Amygdala (tissue), 56 donors: ENCODE data around the gene ENOPH1.

ENCODE experiments used
- DNase-seq, 56 donors: peaks; one replicate each; lab custom pipeline; 2025; lab: John Stamatoyannopoulos, UW

ENOPH1 gene

DNA sequence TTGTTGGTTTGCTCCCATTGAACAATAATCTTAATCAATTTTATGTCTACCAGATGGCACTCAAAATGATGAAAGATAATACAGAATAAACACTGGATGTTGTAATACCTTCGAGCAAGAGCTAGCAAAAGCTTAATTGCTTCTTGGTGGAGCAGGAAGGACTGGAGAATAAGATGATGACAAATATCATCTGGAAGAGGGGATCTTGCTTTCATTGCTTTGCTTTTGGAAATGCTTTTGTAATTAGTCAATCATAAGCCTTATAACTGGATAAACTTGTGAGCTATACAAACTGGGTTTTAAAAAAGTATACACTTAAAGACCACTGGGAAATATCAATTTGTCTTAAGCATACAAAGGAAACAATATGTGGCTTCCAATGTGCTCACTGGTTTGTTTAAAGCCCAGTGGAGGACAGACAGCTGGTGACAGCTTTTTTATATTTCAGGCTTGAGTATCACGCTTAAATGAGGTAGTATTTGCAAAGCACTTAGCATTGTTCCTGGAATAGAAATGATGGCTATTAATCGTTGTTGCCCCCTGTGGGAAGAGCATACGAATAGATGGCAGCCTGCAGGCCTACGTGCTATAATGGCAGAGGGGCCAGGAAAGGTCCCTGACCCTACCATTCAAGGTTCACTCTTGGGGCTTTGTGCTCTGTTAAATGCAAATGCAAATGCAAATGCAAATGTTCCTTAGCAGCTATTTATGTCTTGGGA, 70.2 kb downstream of the ENOPH1 start:
- no peak for DNase-seq

DNA sequence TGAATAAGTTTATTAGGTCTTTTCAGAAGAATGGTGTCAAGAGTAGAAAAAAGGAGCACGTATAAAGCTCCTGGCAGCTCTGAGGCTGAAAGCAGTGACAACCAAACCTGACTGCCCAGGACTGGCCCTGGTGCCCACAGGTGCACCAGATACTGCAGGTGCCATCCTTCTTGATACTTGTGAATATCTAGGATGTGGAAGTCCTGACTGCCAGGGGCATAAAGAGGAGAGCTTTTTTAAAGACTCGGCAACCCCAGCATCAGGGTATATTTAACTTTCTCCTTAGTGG, 70.7 kb downstream of the ENOPH1 start:
- DNase-seq = no peak

DNA sequence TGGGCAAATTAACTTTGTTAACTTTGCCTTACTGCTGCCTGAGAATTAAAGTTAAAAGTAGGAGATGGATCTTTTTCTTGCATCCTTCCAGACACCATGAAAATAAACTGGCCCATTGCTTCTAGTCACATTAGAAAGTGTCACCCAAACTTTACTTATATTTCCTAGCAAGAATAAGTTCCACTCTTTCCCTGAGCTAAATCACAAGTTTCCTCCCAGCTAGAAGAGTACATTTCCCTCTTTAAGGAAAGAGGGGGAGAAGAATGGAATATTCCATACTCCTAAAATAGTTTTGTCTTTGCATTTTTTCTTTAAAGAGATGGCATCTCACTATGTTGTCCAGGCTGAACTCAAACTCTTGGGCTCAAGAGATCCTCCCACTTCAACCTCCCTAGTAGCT, 77.6 kb downstream of the ENOPH1 start:
- no peak for DNase-seq

DNA sequence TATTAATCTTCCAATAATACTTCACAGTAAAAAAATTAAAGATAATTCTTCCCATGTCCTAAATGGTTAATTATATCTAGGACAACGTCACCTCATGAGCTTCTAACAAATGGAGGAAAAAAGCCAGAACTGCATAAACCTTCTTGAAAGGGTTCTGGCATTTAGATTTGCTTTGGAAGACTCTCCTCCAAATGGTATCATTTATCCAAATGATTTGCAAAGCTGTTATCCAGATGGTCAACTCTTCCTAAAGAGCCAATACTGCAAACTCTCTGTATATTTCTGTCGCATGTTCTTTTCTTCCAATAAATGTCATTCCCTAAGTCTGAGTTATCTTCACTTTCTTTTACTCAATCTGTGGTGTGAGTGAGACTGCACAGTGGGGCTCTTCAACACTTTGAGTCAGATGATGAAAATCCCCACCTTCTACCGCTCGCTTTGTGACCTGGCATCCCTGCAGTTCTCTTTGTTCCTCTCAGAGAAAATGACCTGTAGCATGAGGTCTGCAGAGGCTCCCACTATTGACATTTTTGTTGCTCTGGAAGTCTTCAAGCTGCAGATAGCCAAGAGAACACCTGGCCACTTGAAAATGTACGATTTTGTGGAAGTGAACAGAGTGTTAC, 78.5 kb downstream of the ENOPH1 start:
- DNase-seq = no peak

DNA sequence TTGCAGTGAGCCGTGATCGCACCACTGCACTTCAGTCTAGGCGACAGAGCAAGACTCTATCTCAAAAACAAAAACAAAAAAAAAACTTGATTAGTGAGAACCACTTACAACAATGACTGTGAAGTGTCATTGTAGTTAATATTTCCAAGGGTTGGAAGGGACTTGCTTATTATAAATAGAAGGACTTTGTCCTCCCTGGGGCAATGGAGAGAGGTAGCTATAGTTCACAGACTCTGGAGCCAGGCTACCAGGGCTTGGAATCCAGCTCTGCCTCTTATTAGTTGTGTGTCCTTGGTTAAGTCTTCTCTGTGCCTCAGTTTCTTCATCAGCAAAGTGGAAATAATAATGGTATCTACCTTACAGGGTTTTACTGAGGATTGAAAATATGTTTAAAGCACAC, 79.8 kb downstream of the ENOPH1 start:
- no peak for DNase-seq
